IMR-90 (cell line): ENCODE results near the gene RPS10.

Experiments
- CTCF ChIP-seq: conservative IDR thresholded peaks from 2 replicates; pipeline ENCODE4 v1.5.1; 2012; ENCODE audit warnings: mild to moderate bottlenecking, low read depth, low read length, improper control_type of control experiment
- MXI1 ChIP-seq: IDR thresholded peaks from 2 replicates; pipeline ENCODE4 v1.6.1; 2012; ENCODE audit warnings: low read depth, mild to moderate bottlenecking, low read length, moderate library complexity, borderline replicate concordance
- RCOR1 ChIP-seq: IDR thresholded peaks from 2 replicates; pipeline ENCODE4 v1.6.1; 2012; ENCODE audit warnings: mild to moderate bottlenecking, low read length, improper control_type of control experiment; ENCODE audit not compliant: insufficient replicate concordance
- RFX5 ChIP-seq: IDR thresholded peaks from 2 replicates; pipeline ENCODE4 v1.8.0; 2012; ENCODE audit warnings: low read depth, mild to moderate bottlenecking, low read length, moderate library complexity

DNA sequence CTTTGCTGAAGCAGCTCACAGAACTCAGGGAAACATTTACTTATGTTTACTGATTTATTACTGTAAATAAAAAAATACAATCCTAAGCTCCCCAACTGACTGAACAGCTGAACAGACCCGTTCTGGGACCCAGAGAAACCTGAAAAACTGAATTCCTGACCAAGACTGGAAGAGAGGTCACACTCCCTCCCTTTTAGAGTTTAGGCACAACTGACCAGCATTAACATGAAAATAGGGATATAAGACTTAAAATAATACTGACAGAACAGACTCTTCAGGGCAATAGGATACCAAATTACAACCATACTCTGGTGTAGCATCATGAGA lies 11.7 kb upstream of the RPS10 start:
- TF ChIP-seq MXI1 (no peak), RFX5 (no peak), CTCF (no peak), RCOR1 (no peak)
